ENCODE measurements around the gene NECAB3.
"Not testable (repeated sequence)": the region's sequence is repeated elsewhere in the genome, so short reads cannot be mapped to it uniquely, and the experiment has no call there.

The NECAB3 gene, protein sequence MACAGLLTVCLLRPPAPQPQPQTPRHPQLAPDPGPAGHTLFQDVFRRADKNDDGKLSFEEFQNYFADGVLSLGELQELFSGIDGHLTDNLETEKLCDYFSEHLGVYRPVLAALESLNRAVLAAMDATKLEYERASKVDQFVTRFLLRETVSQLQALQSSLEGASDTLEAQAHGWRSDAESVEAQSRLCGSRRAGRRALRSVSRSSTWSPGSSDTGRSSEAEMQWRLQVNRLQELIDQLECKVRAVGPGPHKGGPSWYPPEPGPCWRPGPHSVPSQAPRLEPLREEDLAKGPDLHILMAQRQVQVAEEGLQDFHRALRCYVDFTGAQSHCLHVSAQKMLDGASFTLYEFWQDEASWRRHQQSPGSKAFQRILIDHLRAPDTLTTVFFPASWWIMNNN

DNA sequence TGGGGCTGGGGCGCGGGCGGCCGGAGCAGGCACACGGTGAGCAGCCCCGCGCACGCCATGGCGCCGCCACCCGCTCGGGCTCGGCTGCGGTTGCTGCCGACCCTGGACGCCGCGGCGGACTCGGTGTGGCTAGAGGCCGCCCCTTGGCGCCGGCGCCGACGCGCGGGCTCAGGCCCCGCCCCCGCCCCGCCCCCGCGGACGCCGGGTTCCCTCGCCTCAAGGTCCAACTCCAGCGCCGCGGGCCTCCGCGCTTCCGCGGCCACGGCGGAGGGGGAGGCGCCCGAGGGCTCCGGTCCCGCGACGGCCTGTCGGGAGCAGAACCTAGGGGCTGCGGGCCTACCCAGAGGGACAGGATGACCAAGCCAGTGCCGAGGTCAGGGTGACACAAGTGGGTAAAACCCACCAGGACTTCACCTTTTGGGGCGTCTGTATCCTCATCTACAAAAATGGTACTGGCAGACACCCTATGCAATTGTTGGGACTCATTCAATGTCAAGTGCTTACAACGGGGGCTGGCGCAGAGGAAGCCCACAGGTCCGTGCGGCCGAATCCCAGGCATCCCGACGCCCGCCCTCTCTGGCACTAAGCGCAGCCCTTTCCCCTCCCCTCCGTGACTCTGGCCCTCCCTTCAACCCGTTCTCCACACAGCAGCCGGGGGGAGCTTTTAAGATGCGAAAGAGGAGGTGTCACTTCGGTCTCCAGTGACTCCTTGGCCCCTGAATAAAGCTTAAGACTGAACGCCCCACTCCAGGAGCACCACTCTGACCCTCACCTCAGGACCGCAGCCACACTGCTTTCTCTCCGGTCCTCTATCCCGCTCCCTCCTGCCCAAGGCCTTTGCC is at the start of gene NECAB3:
TSS of gene NECAB3 (minus strand) at position 135 of the 842 bp plus-strand sequence. CDS start at position 59, 76 bp downstream.
- DNase-seq (ENCODE audit: low spot score) = peak; percentile 55

GRCh38 chr20:33721391-33722140 is 47.3 kb upstream of the NECAB3 start:
- DNase-seq (ENCODE audit: low spot score) = no peak

GRCh38 chr20:33719989-33720709 is 45.9 kb upstream of the NECAB3 start, which contains the start of gene PXMP4:
Gene PXMP4, minus strand, starts transcription at chr20:33720310. Its CDS starts 103 bp downstream, at chr20:33720207.
- peak; percentile 96 for DNase-seq (ENCODE audit: low spot score)

- DNase-seq (ENCODE audit: low spot score) = no peak
Measured at GRCh38 chr20:33719277-33719988, 45.2 kb upstream of the NECAB3 start.

DNA sequence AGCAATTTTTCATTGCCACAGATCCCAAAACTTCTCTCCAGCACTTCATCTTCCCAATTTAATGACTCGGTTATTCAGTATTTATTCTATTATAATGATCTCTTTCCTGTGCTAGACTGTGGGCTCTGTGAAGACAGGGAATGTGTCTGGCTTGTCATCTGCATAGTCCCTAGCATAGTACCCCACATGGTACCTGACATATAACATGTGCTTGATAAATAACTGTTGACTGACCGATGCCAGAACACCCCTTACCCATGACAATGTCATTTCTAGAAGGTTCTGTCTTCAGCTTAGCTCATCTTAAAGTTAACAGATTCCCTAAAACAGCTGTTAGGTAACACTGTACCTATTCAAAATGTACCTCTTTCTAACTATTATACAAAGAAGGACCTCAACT is 42.3 kb upstream of the NECAB3 start:
- DNase-seq (ENCODE audit: low spot score) = no peak

- no peak for DNase-seq (ENCODE audit: low spot score)
Measured at GRCh38 chr20:33713865-33714367, 39.7 kb upstream of the NECAB3 start.

GRCh38 chr20:33711446-33711738 is 37.2 kb upstream of the NECAB3 start:
- DNase-seq (ENCODE audit: low spot score) = no peak

DNA sequence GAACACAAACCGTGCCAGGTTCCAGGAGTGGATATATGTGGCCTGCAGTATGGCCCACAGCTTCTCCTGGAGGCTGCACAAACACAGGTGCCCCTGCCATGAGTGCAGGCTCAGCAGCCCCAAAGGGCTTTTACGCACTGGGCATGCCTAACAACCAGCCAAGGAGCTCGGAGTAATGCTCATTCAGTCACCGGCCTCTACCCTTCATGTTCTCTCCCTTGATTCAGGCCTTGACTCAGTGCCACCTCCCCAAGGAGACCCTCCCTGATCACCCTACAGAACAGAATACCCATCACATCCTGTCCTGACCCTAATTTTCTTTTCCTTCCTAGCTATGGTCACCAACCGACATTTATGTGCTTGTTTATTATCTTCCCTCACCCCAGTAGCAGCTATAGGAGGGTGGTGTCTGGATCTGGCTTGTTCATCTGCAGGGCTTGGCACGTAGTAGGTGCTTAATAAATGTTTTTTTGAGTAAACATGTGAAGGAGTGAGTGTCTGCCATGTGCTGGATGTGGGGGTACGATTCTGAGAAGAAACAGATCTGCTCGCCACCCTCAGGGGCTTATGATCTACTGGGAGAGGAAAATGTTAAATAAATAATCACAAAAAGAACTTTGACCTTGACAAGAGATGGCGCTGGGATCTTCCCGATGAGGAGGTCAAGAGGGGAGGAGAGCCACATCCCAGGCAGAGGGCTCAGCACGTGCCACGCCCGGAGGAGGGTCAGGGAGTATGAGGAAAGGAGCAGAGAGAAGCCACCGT is 36.6 kb upstream of the NECAB3 start:
- DNase-seq (ENCODE audit: low spot score) = no peak

- DNase-seq (ENCODE audit: low spot score) = no peak
Measured at GRCh38 chr20:33709905-33710541, 35.8 kb upstream of the NECAB3 start.

DNA sequence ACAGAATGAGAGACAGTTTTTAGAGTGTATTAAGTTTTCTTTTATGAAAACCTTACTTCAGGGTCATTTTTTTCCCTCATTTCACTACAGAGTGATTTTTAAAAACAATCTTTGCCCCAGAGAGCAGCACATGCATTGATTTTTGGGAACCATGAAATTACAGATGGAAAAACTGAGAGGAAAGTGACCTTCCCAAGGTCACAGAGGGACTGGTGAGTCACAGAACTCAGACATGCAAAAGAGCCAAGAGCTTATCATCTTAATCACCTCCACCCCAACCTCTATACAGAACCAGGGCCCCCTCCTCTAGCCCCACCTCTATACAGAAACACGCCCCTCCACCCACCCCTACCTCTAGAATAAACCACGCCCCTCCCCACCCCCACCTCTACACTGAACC is 35.2 kb upstream of the NECAB3 start:
- no peak for DNase-seq (ENCODE audit: low spot score)

DNA sequence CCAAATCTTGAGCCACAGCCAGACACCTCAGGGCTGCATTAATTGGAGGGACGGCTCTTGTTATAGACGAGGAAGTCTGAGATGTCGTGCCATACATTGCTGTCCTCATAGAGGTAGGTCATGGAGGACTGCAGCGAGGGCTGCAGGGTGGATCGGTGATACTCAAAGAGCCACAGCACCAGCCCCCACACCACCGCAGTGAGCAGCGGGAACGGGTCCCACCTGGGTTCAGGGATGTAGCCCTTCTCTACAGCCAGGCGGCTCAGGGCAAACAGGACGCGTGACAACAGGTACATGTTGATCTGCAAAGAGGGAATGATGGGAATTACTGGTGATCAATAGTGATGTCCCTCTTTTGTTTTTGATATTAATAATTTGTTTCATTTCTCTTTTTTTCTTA is 33.4 kb upstream of the NECAB3 start:
- DNase-seq (ENCODE audit: low spot score) = no peak

DNA sequence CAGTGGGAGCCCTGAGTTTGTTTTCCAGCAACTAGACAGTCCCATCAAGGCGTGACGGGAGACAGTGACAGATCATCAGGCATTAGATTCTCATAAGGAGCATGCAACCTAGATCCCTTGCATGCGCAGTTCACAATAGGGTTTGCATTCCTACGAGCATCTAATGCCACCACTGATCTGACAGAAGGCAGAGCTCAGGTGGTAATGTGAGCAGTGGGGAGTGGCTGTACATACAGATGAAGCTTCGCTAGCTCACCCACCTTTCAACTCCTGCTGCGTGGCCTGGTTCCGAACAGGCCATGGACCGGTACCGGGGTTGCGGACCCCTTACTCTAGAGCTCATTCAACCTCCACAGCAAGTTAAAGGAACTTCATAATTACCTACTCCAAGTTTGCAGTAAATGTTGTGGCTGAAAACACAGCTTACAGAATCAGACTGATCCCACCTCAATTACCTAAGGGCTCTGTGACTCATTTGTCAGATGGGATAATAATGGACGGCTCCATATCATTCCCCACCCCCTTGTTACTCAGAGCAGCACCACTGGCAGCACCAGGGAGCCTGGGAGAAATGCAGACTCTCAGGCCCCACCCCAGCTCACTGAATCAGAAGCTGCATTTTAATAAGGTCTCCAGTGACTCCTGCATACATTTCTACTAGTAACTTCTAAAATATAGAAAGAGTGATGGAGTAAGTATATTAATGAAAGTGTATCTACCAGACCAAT is 30.1 kb upstream of the NECAB3 start:
- no peak for DNase-seq (ENCODE audit: low spot score)

GRCh38 chr20:33703498-33704137 is 29.4 kb upstream of the NECAB3 start:
- no peak for DNase-seq (ENCODE audit: low spot score)

GRCh38 chr20:33702861-33703260 is 28.6 kb upstream of the NECAB3 start:
- no peak for DNase-seq (ENCODE audit: low spot score)

- no peak for DNase-seq (ENCODE audit: low spot score)
Measured at GRCh38 chr20:33701629-33702450, 27.6 kb upstream of the NECAB3 start.

DNA sequence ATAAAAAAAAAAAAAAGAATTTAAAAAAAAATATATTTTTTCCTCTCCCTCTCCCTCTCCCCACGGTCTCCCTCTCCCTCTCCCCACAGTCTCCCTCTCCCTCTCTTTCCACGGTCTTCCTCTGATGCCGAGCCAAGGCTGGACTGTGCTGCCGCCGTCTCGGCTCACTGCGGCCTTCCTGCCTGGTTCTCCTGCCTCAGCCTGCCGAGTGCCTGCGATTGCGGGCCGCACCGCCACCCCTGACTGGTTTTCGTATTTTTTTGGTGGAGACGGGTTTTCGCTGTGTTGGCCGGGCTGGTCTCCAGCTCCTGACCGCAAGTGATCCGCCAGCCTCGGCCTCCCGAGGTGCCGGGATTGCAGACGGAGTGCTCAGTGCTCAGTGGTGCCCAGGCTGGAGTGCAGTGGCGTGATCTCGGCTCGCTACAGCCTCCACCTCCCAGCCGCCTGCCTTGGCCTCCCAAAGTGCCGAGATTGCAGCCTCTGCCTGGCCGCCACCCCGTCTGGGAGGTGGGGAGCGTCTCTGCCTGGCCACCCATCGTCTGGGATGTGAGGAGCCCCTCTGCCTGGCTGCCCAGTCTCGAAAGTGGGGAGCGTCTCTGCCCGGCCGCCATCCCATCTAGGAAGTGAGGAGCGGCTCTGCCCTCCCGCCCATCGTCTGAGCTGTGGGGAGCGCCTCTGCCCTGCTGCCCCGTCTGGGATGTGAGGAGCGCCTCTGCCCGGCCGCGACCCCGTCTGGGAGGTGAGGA is 26.6 kb upstream of the NECAB3 start:
- not testable (repeated sequence) for DNase-seq (ENCODE audit: low spot score)

- not testable (repeated sequence) for DNase-seq (ENCODE audit: low spot score)
Measured at GRCh38 chr20:33698966-33699365, 24.7 kb upstream of the NECAB3 start.

All from kidney capillary endothelial cell (primary cell).